ENCODE measurements around the gene NLRC5.
"Not testable (repeated sequence)": the region's sequence is repeated elsewhere in the genome, so short reads cannot be mapped to it uniquely, and the experiment has no call there.

NLRC5 gene

GRCh38 chr16:57064995-57065394, 75.6 kb downstream of the NLRC5 start:
- TF ChIP-seq CTCF (IDR thresholded peaks at IDR 0.05; ENCODE audit: extremely low read depth, missing control alignments), result no peak
- no peak for DNase-seq (ENCODE audit: low spot score)

DNA sequence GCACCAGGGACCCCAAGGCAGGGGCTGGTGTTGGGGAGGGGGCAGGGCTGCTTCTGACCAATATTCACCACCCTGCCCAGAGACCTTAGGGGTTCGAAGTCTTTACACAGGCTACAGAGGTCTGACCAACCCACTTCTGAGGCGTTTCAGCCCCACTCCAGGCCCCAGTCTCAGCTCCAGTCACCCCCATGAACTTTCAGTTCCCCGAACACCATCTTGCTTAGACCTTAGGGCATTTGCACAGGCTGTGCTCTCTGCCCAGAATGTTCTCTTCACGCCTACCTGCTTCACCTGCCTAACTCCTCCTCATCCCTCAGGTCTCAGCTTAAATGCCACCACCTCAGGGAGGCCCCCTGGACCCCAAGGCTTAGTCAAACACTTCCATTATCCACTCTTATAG, 77.3 kb downstream of the NLRC5 start:
- peak; percentile 32 for DNase-seq (ENCODE audit: low spot score)
- TF ChIP-seq CTCF (IDR thresholded peaks at IDR 0.05; ENCODE audit: extremely low read depth, missing control alignments), result no peak

- no peak for DNase-seq (ENCODE audit: low spot score)
- no peak for TF ChIP-seq CTCF (IDR thresholded peaks at IDR 0.05; ENCODE audit: extremely low read depth, missing control alignments)
Measured at GRCh38 chr16:57067347-57067746, 78.0 kb downstream of the NLRC5 start.

DNA sequence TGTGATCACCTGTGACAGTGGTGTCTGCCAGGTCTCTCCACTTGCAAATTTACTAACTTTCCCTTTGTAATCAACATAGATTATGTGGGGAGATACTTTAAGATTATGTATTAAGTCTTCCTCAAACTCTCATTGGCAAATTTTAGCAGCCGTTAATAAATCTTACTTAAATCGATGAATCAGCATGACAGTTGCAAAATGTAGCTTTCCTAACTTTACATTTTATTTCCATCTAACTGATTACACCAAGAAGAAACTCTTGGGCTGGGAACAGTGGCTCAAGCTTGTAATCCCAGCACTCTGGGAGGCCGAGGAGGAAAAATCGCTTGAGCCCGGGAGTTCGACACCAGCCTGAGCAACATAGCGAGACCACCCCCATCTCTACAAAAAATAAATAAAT, 79.7 kb downstream of the NLRC5 start:
- DNase-seq (ENCODE audit: low spot score), result no peak
- no peak for TF ChIP-seq CTCF (IDR thresholded peaks at IDR 0.05; ENCODE audit: extremely low read depth, missing control alignments)

DNA sequence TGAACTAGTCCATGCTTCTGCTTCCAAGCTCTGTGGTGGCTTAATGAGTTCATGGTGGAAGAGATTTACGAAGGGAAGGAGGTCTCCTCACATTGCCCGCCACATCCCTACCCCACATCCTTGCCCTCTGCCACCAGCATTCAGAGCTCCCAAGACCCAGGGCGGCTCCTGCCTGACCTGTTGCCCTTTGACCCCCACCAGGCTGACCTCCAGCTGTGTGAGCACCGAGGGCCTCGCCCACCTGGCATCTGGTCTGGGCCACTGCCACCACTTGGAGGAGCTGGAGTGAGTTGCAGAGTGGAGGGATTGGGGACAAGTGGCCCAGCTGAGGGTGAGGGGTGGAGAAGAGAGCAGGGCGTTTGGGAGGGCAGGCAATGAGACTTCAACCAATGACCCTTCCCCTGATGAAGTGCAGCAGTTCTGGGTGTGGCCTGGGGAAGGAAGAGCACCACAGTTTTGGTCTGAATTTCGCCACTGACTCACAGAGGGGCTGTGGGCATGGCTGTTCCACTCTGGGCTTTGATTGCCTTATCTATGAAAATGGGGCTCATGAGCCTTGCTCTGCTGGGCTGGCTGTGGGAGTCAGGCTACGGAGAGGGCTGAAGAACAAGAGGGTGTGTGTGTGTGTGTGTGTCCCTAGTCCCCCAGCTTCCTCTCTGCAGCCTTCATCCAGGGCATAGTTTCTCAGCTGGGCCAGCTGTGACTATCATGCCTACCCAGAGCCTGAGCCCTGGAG, 80.4 kb downstream of the NLRC5 start:
- TF ChIP-seq CTCF (IDR thresholded peaks at IDR 0.05; ENCODE audit: extremely low read depth, missing control alignments), result no peak
- DNase-seq (ENCODE audit: low spot score), result no peak

DNA sequence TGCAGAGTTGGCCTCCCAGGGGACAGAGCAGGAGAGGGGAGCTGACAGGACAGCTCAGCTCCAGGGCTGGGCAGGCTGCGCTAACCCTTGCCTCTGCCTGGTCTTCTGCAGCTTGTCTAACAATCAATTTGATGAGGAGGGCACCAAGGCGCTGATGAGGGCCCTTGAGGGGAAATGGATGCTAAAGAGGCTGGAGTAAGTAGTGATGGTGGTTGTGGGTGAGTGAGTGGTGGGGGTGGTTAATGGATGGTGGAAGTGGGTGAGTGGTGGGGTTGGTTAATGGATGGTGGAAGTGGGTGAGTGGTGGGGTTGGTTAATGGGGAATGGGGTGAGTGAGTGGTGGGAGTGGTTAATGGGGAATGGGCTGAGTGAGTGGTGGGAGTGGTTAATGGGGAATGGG, 81.1 kb downstream of the NLRC5 start:
- TF ChIP-seq CTCF (IDR thresholded peaks at IDR 0.05; ENCODE audit: extremely low read depth, missing control alignments), result no peak
- no peak for DNase-seq (ENCODE audit: low spot score)

DNA sequence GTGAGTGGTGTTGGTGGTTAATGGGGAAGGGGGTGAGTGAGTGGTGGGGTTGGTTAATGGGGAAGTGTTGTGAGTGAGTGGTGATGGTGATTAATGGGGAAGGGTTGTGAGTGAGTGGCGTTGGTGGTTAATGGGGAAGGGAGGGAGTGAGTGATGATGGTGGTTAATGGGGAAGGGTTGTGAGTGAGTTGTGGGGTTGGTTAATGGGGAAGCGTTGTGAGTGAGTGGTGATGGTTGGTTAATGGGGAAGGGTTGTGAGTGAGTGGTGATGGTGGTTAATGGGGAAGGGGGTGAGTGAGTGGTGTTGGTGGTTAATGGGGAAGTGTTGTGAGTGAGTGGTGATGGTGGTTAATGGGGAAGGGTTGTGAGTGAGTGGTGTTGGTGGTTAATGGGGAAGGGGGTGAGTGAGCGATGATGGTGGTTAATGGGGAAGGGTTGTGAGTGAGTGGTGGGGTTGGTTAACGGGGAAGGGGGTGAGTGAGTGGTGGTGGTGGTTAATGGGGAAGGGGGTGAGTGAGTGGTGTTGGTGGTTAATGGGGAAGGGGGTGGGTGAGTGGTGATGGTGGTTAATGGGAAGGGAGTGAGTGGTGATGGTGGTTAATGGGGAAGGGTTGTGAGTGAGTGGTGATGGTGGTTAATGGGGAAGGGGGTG, 81.8 kb downstream of the NLRC5 start:
- not testable (repeated sequence) for DNase-seq (ENCODE audit: low spot score)

Measured in GM20000 (cell line).